Calu3 (cell line): ENCODE results near the gene OASL. TPM values are rescaled to one million over a fixed set of nuclear protein-coding genes. Genes with fewer than 3 reads are reported as not detected.

Experiments used
- BruUV-seq: library from RNA; stranded (reverse); fragments of 400-500 nt; replicated peaks from 2 replicates; lab custom pipeline; 2021; lab: Mats Ljungman, UMichigan
- CTCF ChIA-PET: fragments of 300-600 bp; sonication (Branson Sonifier 250); formaldehyde crosslinking; loops from one replicate; lab custom pipeline; 2022; ENCODE audit warnings: antibody characterized with exemption; lab: Charles Lee
- DNase-seq: peaks from one replicate; pipeline ENCODE4 v3.0.0; 2022
- H3K27ac Mint-ChIP-seq: one replicate; pipeline ENCODE4 v1.8.0; 2022; ENCODE audit warnings: mixed read lengths; ENCODE audit not compliant: unreplicated experiment
- H3K27me3 Mint-ChIP-seq: one replicate; pipeline ENCODE4 v1.8.0; 2022; ENCODE audit warnings: mixed read lengths; ENCODE audit not compliant: unreplicated experiment
- H3K36me3 Mint-ChIP-seq: one replicate; pipeline ENCODE4 v1.8.0; 2022; ENCODE audit warnings: mild to moderate bottlenecking, moderate library complexity, mixed read lengths; ENCODE audit not compliant: insufficient read depth, unreplicated experiment
- H3K4me1 Mint-ChIP-seq: one replicate; pipeline ENCODE4 v1.8.0; 2022; ENCODE audit warnings: mild to moderate bottlenecking, low read depth, mixed read lengths; ENCODE audit not compliant: unreplicated experiment
- H3K4me3 Mint-ChIP-seq: one replicate; pipeline ENCODE4 v1.8.0; 2022; ENCODE audit warnings: mild to moderate bottlenecking, low read depth, moderate library complexity, mixed read lengths; ENCODE audit not compliant: unreplicated experiment
- H3K9me3 Mint-ChIP-seq: one replicate; pipeline ENCODE4 v1.8.0; 2022; ENCODE audit warnings: low read depth, mixed read lengths; ENCODE audit not compliant: unreplicated experiment
- CTCF ChIP-seq: fragments of 200-600 bp; IDR thresholded peaks from one replicate; pipeline ENCODE4 v1.8.0; 2022; ENCODE audit warnings: antibody characterized with exemption; ENCODE audit not compliant: unreplicated experiment
- intact Hi-C: fragments of 100-400 bp; cut with micrococcal nuclease; formaldehyde crosslinking; loops from one replicate; pipeline ENCODE4 v1.10.0; 2022; ENCODE audit not compliant: unreplicated experiment
- total RNA-seq: library from RNA; stranded (reverse); gene quantifications from 2 replicates; pipeline ENCODE4 v1.2.3, GENCODE V29; 2022

Gene OASL
- total RNA-seq, 1 experiment from 2014 or later = 73.7 TPM

- intact Hi-C loops = loop anchor here (10.0 kb wide), 1 partner anchor 394 kb away; the partner anchor contains the start of gene POP5
- peaks cover 43% of the 10 kb centered on the region for H3K4me1 Mint-ChIP-seq
- H3K27me3 Mint-ChIP-seq = no peaks in the 10 kb centered on the region
- BruUV-seq = no TSS peak
- H3K9me3 Mint-ChIP-seq = no peaks in the 10 kb centered on the region
- peaks cover 72% of the 10 kb centered on the region for H3K36me3 Mint-ChIP-seq
- H3K27ac Mint-ChIP-seq = peak within 1 kb of the TSS; percentile 87
- DNase-seq = peak; percentile 50
- H3K4me3 Mint-ChIP-seq = peak within 1 kb of the TSS; percentile 93
- CTCF ChIA-PET = interaction anchor here (0.5 to 5.0 kb wide), 9 partner anchors 13 to 376 kb away, joined by 3 to 24 read pairs (median 4); no protein-coding TSS in a partner anchor
- TF ChIP-seq CTCF = no peak
These were observed 60.5 kb downstream of the OASL start, which contains the start of gene HNF1A for GRCh38 chr12:120978296-120979219. Gene HNF1A (plus strand): TSS chr12:120978543. CDS start chr12:120978769, 226 bp downstream.

- peak overlapping the region; percentile 93 for H3K4me3 Mint-ChIP-seq
- H3K27ac Mint-ChIP-seq = peak overlapping the region; percentile 87
- H3K9me3 Mint-ChIP-seq = no peaks in the 10 kb centered on the region
- CTCF ChIA-PET = interaction anchor here (0.6 to 5.0 kb wide), 7 partner anchors 19 to 375 kb away, joined by 3 to 24 read pairs (median 4); no protein-coding TSS in a partner anchor
- TF ChIP-seq CTCF = no peak
- BruUV-seq = no TSS peak
- intact Hi-C loops = loop anchor here (10.0 kb wide), 1 partner anchor 393 kb away; the partner anchor contains the start of gene POP5
- peaks cover 80% of the 10 kb centered on the region for H3K36me3 Mint-ChIP-seq
- H3K4me1 Mint-ChIP-seq = peaks cover 42% of the 10 kb centered on the region
- no peak for DNase-seq
- H3K27me3 Mint-ChIP-seq = no peaks in the 10 kb centered on the region
These were observed 61.3 kb downstream of the OASL start for GRCh38 chr12:120977531-120978295.

- Mint-ChIP-seq H3K9me3 (no peaks in the 10 kb centered on the region), H3K27me3 (no peaks in the 10 kb centered on the region), H3K27ac (peak overlapping the region; percentile 54), H3K36me3 (peaks cover 87% of the 10 kb centered on the region), H3K4me1 (peaks cover 28% of the 10 kb centered on the region), H3K4me3 (no peak overlapping the region)
- no peak for DNase-seq
- BruUV-seq = no TSS peak
- CTCF ChIA-PET = interaction anchor here (1.7 to 2.1 kb wide), 2 partner anchors 36 to 116 kb away, joined by 16 to 19 read pairs; no protein-coding TSS in a partner anchor
- TF ChIP-seq CTCF = no peak
- intact Hi-C loops = loop anchor here (5.0 to 10.0 kb wide), 2 partner anchors 34 to 388 kb away; partner anchors contain the start of gene POP5
These were observed 66.0 kb downstream of the OASL start for GRCh38 chr12:120972870-120973543.
